ENCODE data around the gene GCM1.

GCM1 gene

GRCh38 chr6:53115113-53115512 lies 33.5 kb downstream of the GCM1 start:
- no peak for DNase-seq
- intact Hi-C loops (cut with DNase I; ENCODE audit: low total_unique reads): no loop called here
- no peak for TF ChIP-seq CTCF (IDR thresholded peaks at IDR 0.05)
- Histone ChIP-seq H3K36me3 (no peaks in the 10 kb centered on the region), H3K27ac (no peak overlapping the region), H3K4me3 (no peak overlapping the region), H3K4me1 (no peaks in the 10 kb centered on the region), H3K27me3 (no peaks in the 10 kb centered on the region), H3K9me3 (no peaks in the 10 kb centered on the region)

- DNase-seq: no peak
- intact Hi-C loops (cut with DNase I; ENCODE audit: low total_unique reads): no loop called here
- Histone ChIP-seq H3K27ac (no peak overlapping the region), H3K4me3 (no peak overlapping the region), H3K27me3 (no peaks in the 10 kb centered on the region), H3K36me3 (no peaks in the 10 kb centered on the region), H3K4me1 (no peaks in the 10 kb centered on the region), H3K9me3 (no peaks in the 10 kb centered on the region)
- TF ChIP-seq CTCF (IDR thresholded peaks at IDR 0.05): no peak
Observed at GRCh38 chr6:53113742-53114141, 34.9 kb downstream of the GCM1 start.

- Histone ChIP-seq H3K27ac (no peak overlapping the region), H3K4me3 (no peak overlapping the region), H3K36me3 (no peaks in the 10 kb centered on the region), H3K9me3 (no peaks in the 10 kb centered on the region), H3K4me1 (no peaks in the 10 kb centered on the region), H3K27me3 (no peaks in the 10 kb centered on the region)
- TF ChIP-seq CTCF (IDR thresholded peaks at IDR 0.05): no peak
- no peak for DNase-seq
- intact Hi-C loops (cut with DNase I; ENCODE audit: low total_unique reads): no loop called here
Observed at GRCh38 chr6:53112871-53113270, 35.8 kb downstream of the GCM1 start.

DNA sequence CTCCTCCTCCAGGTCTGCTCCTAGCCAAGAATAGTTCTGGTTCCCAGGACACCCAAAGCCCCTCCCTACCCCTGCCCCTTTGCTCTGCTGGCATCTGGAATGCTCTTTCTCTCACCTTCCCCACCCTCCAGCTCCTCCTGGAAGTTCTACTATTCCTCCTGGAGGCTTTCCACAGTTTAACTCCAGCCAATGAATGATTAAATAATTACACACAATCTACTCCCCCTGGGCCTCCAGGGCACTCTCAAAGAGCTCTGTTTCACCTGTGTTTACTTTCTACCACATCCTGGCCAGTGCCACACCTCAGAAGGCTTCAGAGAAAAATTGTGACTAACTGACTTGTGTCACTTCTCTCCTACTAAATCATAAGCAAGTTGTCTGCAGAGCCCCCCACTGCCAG lies 36.2 kb downstream of the GCM1 start:
- H3K27ac ChIP-seq: no peak overlapping the region
- H3K4me3 ChIP-seq: no peak overlapping the region
- intact Hi-C loops (cut with DNase I; ENCODE audit: low total_unique reads): no loop called here
- H3K9me3 ChIP-seq: no peaks in the 10 kb centered on the region
- TF ChIP-seq CTCF (IDR thresholded peaks at IDR 0.05): no peak
- no peaks in the 10 kb centered on the region for H3K36me3 ChIP-seq
- H3K27me3 ChIP-seq: no peaks in the 10 kb centered on the region
- no peak for DNase-seq
- no peaks in the 10 kb centered on the region for H3K4me1 ChIP-seq

GRCh38 chr6:53111865-53112264 lies 36.8 kb downstream of the GCM1 start:
- H3K9me3 ChIP-seq: no peaks in the 10 kb centered on the region
- no peaks in the 10 kb centered on the region for H3K36me3 ChIP-seq
- no peak overlapping the region for H3K27ac ChIP-seq
- no peaks in the 10 kb centered on the region for H3K4me1 ChIP-seq
- TF ChIP-seq CTCF (IDR thresholded peaks at IDR 0.05): no peak
- DNase-seq: no peak
- H3K27me3 ChIP-seq: no peaks in the 10 kb centered on the region
- intact Hi-C loops (cut with DNase I; ENCODE audit: low total_unique reads): no loop called here
- H3K4me3 ChIP-seq: no peak overlapping the region

DNA sequence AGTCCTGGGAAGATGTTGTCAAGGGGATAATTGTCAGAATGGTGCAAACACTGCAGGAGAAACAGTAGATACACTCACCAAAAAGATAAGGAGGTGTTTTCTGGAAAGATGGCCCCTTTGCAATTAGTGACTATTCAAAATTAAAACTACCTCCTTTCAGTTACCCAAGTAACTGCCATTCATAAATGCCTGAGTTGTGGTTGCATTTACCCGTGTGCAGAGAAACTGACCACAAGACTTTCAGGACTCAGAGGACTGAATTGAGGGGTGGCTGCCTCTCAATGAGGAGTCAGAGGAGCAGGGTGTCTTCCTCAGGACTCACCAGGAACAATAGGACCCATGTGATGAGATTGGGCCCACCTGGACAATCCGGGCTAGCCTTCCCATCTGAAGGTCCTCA lies 39.0 kb downstream of the GCM1 start:
- Histone ChIP-seq H3K27me3 (no peaks in the 10 kb centered on the region), H3K27ac (no peak overlapping the region), H3K36me3 (no peaks in the 10 kb centered on the region), H3K9me3 (no peaks in the 10 kb centered on the region), H3K4me3 (no peak overlapping the region), H3K4me1 (no peaks in the 10 kb centered on the region)
- TF ChIP-seq CTCF (IDR thresholded peaks at IDR 0.05): no peak
- intact Hi-C loops (cut with DNase I; ENCODE audit: low total_unique reads): no loop called here
- DNase-seq: no peak
